Measurements from ENCODE around the gene SYT13.

SYT13 gene

DNA sequence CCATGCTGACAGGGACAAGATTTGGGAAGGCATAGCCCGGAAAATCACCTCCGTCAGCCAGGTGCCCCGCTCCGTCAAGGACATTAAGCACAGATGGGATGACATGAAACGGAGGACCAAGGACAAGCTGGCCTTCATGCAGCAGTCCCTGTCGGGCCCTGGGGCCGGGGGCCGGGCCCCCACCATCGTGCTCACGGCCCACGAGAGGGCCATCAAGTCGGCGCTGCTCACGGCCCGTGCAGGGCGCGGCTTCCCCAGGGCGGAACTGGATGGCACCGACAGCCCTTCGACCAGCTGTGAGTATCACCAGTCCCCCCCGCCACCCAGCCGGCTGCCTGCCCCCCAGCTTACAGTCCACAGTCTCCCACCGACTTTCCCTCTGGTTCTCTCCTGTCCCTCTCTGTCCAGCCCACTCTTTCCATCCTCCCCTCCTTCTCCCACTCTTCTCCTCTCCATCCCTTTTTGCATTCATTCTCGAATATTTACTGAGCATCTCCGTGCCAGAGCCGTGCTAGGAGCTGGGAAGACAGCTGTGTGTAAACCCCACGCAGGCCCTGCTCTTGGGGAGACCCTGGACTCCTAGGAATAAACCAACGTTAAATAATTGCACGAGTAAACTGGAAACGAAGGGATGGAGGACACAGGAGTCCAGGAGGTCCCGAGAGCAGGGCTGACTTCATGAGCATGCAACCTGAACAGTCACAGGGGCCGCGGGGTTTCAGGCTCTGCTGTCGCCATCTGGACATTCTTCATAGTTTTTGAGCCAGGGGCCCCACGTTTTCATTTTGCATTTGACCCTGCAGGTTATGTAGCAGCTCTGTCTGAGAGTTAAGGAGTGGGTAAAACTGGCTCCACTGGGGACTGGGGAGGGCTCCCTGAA, 76.9 kb downstream of the SYT13 start:
- in situ Hi-C loops (cut with HindIII; ENCODE audit: low sequenced_read_pairs) = no loop called here
- TF ChIP-seq, protein P1, sequence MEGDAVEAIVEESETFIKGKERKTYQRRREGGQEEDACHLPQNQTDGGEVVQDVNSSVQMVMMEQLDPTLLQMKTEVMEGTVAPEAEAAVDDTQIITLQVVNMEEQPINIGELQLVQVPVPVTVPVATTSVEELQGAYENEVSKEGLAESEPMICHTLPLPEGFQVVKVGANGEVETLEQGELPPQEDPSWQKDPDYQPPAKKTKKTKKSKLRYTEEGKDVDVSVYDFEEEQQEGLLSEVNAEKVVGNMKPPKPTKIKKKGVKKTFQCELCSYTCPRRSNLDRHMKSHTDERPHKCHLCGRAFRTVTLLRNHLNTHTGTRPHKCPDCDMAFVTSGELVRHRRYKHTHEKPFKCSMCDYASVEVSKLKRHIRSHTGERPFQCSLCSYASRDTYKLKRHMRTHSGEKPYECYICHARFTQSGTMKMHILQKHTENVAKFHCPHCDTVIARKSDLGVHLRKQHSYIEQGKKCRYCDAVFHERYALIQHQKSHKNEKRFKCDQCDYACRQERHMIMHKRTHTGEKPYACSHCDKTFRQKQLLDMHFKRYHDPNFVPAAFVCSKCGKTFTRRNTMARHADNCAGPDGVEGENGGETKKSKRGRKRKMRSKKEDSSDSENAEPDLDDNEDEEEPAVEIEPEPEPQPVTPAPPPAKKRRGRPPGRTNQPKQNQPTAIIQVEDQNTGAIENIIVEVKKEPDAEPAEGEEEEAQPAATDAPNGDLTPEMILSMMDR (IDR thresholded peaks at IDR 0.05; ENCODE audit: low read depth, low read length, missing control alignments) = no peak
- DNase-seq (ENCODE audit: low read depth) = no peak
- no peak overlapping the region for H3K4me3 ChIP-seq (ENCODE audit: low read depth, low read length)

DNA sequence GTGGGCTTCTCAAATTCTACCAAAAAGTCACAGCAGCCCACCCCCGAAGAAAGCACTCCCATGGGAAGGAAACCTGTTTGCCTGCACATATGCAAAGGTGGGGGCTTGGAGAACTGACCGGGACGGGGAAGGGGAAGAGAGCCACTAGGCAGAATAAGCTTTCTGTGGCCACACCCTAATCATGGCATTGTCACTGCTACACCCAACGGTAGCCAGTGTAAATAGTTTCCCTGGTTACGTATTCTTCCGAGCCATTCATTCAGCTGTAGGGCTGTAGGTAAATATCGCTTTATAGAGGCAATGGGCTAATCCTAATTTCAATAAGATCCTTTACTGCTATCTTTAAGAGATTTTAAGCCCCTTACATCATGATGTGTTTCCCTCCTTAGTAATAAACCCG, 78.0 kb downstream of the SYT13 start:
- TF ChIP-seq, protein P1 (IDR thresholded peaks at IDR 0.05; ENCODE audit: low read depth, low read length, missing control alignments) = no peak
- H3K4me3 ChIP-seq (ENCODE audit: low read depth, low read length) = no peak overlapping the region
- DNase-seq (ENCODE audit: low read depth) = no peak
- in situ Hi-C loops (cut with HindIII; ENCODE audit: low sequenced_read_pairs) = no loop called here

DNA sequence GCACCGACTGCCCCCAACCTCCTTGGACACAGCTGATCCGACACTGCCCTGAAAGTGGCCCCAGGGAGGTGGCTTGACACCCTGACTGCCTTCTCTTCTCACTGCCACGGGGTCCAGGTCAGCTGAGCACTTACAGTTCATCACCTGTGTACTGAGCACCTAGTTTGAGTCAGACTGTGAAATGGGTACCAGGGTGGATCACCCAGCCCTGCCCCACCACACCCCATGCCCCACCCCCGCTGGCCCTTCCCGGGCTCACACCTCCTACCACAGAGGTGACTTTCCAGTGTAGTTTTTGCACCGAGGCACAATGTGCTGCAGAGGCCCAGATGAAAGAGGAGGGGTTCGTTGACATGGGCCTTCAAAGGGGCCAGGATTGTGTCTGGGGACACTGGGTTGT, 80.2 kb downstream of the SYT13 start:
- in situ Hi-C loops (cut with HindIII; ENCODE audit: low sequenced_read_pairs) = no loop called here
- H3K4me3 ChIP-seq (ENCODE audit: low read depth, low read length) = no peak overlapping the region
- no peak for DNase-seq (ENCODE audit: low read depth)
- TF ChIP-seq, protein P1 (IDR thresholded peaks at IDR 0.05; ENCODE audit: low read depth, low read length, missing control alignments) = no peak

DNA sequence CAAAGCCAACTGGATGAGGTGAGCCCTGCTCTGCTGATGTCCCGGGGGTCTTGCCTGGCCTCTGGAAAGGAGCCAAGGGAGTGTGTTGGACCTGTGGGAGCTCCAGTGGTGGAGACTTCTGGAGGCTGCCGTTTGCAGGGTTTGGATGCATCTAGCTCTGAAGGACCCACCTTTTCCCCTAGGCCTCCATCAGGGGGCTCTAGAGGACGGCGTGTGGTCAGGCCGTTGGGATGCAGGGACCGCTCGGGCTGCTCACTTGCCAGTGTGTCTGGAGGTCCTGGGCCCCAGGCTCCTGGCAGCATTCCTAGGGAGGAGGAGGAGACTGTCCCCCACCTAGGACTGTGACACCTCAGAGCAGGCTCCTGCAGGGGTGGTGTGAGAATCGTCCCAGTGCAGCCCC, 81.4 kb downstream of the SYT13 start:
- no peak overlapping the region for H3K4me3 ChIP-seq (ENCODE audit: low read depth, low read length)
- in situ Hi-C loops (cut with HindIII; ENCODE audit: low sequenced_read_pairs) = no loop called here
- TF ChIP-seq, protein P1 (IDR thresholded peaks at IDR 0.05; ENCODE audit: low read depth, low read length, missing control alignments) = peak; percentile 17
- DNase-seq (ENCODE audit: low read depth) = no peak

DNA sequence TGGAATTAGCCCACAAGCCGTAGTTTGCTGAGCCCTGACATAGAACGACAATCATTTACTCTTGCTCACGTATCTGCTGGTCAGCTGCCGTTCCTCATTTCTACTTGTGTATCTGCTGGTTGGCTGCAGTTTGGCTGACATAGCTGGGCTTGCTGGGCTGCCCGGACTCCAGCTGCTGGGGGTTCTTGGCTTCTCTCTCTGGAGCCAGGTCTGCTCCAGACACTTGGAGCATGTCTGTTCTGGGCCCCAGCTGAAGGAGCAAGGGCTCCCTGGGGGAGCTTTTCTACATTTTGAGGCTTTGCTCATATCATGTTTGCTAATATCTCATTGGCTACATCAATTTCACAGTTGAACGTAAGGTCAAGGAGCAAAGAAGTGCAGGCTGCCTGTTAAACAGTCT, 92.4 kb downstream of the SYT13 start:
- DNase-seq (ENCODE audit: low read depth) = no peak
- no peak overlapping the region for H3K4me3 ChIP-seq (ENCODE audit: low read depth, low read length)
- in situ Hi-C loops (cut with HindIII; ENCODE audit: low sequenced_read_pairs) = no loop called here
- TF ChIP-seq, protein P1 (IDR thresholded peaks at IDR 0.05; ENCODE audit: low read depth, low read length, missing control alignments) = no peak
